ENCODE data around the gene MATN1.
"Not testable (repeated sequence)": the region's sequence is repeated elsewhere in the genome, so short reads cannot be mapped to it uniquely, and the experiment has no call there.

The MATN1 gene

DNA sequence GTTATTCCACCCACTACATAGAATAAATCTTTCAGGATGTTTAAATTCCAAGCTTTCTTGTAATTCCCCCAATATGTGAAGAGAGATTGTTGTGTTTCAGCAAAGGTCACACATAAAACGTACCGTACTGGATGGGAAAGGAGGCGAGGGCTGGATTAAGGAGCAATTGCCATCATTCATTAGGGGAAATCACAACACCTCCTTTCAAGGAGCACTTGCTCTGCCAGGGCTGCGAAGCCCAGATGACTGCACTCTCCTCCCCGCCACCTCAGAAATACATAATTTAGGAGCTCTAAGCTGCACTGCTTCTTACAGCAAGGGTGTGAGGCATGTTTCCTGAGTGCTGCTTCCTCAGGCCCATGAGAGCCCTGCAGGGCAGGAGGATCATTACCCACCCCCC, 29.6 kb downstream of the MATN1 start:
- DNase-seq: no peak

DNA sequence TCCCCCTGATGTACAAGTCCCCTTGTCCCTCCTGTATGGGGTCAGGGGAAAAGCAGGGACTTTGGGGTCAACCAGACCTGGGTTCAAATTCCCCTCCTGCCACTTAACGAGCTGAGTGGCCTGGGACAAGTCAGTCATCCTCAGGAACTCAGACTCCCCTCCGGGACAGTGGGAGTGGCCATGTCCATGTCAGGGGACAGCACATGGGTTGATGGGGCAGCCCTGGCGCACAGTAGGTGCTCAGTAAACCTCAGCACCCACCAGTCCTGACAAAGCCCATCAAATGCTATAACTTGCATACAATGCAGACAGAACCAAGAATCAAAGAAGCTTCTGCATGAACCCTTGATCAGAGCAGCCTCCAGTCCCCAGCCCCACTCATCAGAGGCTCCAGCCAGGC, 30.0 kb downstream of the MATN1 start:
- no peak for DNase-seq

DNA sequence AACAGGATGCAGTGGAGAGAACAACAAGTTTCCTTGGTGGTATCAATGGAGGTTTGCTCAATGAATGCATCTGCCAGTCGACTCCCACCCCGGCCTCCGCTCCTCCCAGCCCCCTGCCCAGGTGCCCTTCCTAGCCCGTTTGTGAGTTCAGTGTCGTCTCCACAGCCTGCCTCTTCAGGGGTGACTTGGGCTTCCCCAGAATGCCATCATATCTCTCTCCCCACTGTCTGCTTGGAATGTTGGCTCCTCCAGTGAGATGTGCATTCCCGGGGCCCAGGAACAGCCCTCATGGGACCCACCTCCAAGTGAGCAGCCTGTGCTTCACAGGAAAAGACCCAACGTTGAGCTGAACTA, 30.5 kb downstream of the MATN1 start:
- DNase-seq: no peak

DNA sequence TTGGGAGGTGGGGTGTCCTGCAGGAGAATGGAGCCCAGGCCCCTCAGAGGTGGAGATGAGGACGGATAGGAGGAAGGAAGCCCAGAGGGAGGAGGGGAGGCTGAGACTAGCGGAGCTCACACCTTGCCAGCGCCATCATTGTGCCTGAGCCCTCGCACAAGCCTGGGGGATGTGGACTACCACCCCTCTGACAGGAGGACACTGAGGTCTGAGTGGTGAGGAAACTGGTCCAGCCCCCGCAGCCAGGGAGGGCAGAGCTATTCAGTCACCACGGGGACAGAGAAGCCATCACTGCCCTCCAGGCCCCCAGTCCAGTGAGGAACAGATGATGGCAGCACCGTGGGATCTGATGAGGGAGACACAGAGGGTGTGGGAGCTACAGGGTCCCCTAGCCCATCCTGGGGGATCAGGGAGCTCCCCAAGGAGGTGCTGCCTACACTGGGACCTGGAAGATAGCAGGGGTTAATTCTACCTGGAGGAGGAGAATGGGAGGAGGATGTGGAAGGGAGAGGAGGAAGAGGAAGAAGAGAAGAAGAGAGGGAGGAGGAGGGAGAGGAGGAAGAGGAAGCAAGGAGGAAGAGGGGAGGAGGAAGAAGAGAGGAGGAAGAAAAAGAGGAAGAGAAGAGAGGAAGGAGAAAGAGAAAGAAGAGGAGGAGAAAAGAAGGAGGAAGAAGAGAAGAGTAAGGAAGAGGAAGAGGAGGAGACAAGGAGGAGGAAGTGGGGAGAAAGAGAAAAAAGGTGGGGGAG, 31.0 kb downstream of the MATN1 start:
- no peak for DNase-seq

DNA sequence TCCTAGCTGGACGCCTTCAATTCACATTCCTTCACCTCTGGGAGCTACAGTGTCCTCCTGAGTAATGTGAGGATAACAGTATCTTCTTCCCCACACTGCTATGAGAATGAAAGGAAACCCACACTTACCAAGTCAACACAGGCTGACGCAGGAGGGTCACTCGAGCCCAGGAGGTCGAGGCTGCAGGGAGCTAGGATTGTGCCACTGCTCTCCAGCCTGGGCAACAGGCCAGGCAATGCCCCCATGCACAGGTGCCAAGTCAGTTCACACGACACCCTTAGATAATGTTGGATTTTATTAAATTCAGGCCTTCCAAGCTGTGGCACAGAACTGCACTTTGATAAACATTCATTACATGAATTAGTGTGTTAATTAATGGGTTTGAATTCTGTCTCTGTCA, 31.9 kb downstream of the MATN1 start:
- DNase-seq: no peak

DNA sequence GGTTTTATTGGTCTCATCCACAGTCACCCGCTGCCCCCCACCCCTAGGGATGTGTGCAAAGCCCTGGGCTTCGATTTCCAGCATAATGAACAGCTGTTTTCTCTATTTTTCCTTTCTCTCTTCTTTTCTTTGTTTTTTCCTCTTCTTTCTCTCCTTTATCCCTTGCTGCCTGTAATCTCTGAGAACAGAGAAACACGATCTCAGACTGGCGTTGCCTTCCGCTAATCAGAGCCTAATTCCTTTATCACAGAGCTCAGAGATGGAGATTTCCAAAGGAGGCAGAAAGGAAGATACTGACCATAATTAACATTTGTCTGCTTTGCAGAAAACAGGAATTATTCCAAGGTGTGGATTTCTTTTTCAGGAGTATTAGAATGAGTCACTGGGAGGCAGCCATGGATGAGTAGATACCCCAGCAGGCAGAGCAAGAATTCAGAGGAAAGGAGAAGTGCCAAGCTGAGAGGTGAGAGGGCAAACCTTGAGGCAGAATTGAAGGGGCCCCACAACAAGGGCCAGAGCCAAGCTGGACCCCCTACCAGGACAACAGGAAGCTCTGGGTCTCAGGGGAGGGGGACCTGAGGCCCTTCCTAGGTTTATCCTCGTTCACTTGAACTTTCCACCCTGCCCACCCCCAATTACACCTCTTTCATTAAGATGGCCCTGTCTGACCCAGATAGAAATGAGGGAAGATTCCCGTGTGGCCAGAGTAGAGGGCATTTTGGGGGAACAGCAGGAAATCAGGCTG, 33.3 kb downstream of the MATN1 start:
- DNase-seq: no peak

DNA sequence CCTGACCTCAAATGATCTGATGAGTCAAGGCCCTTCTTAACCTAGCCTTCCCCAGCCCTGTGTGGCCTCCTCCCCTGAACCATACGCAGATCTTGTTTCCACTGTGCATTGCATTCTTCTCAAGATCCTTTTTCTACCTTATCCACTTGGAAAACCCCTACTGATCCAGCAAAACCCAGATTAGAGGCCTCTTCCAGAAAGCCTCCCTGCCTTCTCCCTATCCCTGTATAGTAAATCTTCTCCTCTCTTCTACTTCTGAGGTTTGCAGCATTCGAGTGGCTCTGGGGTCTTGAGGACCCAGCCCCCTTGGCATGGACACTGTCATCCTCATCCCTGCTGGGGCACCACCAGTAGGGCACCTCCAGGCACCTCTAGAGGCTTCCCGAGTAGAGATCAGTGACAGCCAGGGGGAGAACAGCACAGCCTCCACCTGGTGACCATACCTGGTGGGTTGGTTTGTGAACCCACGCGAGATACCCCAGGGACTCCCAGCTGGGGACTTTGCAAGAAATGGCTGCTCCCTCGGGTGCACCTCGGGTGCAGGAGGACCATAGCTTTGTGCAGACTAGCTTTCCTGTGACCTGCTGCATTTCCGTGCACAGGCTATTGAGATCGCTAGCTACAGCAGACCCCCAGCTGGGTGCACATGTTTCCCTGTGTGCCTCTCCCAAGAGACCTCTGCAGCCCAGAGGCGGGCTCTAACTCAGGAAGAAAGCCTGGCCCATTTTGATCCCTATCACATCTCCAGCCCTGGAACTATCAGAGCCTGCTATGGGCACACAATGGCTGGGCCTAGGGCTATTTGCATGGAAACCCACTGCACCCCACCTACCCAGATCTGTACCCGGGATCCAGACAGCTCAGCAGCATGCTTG, 34.2 kb downstream of the MATN1 start:
- DNase-seq: no peak

DNA sequence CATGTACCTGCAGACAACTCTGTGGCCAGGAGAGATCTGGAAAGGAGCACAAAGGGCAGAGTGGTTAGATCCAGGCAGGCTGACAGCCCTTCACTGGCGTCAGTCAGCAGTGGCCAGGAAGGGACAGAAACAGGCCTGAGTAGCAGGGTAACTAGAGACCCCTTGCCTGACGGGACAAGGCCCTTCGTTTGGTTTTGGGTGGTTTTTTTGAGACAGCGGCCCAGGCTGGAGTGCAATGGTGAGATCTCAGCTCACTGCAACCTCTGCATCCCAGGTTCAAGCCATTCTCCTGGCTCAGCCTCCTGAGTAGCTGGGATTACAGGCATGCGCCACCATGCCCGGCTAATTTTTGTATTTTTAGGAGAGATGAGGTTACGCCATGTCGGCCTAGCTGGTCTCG, 34.9 kb downstream of the MATN1 start:
- DNase-seq: not testable (repeated sequence)

DNA sequence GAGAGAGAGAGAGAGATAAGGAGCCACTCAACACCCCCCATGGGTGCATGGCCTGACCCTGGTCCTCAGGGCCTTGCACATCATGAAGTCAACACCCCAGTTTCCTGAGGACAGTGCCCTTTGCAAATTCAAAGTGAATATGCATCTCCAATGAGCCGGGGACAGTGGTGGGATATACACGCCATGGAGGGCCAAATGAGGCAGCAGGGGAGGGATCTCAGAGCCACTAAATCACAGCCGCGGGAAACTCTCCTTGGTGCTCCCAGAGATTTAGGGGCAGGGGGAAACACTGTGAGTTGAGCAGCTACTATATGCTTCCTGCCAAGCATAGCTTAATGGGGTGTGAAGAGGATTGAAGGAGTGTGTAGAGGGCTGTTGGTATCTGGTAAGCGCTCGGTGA, 35.5 kb downstream of the MATN1 start:
- DNase-seq: no peak

DNA sequence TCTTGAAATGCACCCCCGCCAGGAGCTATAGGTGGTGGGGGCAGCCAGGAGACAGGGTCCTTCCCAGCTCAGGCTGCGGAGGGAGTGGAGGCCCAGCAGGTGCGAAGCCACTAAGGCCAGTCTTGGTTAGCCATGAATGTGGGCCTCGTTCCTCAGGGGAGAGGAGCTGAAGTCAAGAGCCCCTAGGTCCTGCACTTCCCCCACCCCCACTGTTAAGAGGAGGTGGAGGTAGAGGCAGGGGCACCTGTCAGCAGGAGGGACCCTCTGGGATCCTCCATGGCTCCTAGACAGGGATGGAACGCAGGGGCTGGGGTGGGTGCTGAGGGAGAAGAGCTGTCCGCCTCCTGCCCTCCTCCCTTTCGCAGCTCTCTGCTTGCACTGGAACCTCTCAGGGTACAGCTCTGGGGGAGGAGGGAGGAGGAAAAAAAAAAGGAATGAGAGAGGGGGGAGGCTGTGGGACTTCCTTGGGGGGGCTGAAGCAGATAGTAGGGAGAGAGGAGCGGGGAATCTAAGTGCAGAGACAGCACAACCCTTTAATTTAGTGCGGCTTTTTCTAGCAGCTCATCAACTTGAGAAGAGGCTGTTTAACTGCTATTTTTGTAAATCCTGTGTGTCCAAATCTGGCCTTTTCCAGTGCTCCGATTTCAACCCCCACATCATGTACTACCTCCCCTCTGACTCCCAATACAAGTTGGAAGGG, 37.0 kb downstream of the MATN1 start:
- no peak for DNase-seq

DNA sequence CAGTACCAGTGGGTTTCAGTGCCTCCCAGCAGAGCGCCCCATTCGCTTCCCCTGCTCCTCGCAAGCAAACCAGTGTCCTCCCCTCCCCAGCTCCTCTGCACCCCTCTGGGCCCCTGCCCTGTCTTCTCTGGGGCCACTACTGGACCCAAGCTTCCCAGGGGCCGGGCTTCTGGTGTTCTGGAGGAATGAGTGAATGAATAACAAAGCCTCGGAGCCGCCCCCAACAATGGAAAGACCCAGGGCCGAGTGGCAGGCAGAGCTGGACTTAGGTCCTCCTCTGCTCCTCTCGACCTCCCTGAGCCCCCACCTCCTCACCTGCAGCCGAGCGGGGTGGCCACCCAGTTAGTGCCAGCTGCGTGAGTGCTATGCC, 37.6 kb downstream of the MATN1 start:
- no peak for DNase-seq

DNA sequence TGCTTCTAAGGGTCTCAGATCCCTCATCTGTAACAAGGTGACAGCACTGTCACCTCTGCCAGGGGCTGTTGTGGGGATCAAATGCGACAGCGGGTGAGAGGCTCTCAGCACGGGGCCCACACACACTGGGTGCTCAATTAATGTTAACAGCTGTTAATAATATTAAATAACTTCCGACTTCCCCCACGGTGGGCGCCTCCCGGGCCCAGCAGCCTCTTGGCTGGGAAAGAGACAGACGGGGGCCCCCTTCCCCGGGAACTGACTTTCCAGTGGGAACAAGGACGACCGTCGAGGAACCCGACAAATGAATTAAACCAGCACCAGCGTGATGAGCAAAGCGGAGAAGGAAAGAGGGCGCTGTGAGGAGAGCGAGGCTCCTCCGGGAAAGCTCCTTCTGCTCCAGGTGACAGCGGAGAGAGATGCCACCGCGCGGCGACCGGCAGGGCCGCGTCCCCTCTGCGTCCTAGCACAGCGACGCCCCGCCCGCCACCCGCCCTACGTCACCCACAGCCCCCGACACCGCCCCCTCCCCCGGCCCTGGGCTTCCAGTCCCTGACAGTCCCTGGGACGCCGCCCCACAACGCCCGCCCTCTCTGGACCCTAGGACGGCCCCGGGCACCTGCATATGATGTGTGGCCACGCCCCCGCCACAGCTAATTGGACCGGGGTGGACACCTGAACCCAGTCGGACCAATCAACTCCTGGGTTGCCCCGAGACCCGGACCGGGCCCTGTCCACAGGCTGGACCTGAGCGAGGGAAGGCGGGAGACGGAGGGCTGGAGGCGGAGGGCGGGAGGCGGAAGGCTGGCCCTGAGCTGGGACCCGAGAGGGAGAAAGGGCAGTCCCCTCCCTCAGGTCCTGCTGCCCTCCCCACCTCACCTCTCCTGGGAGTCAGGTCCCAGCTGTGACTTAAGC, 38.2 kb downstream of the MATN1 start:
- DNase-seq: peak; percentile 93

DNA sequence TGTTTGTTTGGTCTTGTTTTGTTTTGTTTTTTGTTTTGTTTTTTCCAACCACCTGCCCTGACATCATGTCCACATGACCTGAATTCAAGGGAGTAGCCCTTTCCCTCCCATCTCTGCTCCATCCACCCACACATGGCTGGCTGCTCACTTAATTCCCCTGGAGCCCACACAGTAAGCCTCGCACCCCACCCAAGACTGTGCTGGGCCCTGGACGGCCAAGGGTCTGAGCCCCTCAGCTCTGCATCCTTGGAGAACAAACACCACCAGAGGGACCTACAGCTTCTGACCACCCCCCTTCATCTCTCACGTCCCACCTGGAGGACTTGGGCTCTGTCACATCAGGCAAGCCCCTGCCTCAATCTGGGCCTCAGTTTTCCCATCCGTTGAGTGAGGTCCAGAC, 39.1 kb downstream of the MATN1 start:
- no peak for DNase-seq

DNA sequence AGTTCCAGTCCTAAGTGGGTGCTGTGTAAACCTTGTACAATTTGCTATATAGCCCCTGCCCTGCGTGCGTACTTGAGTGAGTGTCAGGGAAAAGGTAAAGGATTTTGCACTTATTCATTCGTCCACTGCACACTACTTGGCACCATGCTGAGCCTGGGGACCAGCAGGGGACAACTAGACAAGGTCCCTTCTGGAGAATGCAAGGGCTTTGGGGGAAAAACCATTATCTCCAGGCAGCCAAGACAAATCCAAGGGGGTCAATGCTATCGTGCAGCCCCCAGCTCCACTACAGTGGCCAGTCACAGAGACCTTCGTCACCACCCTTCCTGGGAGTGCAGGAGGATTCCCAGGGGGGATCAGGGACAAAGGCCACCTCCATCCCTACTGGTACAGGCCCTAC, 39.7 kb downstream of the MATN1 start:
- DNase-seq: no peak

DNA sequence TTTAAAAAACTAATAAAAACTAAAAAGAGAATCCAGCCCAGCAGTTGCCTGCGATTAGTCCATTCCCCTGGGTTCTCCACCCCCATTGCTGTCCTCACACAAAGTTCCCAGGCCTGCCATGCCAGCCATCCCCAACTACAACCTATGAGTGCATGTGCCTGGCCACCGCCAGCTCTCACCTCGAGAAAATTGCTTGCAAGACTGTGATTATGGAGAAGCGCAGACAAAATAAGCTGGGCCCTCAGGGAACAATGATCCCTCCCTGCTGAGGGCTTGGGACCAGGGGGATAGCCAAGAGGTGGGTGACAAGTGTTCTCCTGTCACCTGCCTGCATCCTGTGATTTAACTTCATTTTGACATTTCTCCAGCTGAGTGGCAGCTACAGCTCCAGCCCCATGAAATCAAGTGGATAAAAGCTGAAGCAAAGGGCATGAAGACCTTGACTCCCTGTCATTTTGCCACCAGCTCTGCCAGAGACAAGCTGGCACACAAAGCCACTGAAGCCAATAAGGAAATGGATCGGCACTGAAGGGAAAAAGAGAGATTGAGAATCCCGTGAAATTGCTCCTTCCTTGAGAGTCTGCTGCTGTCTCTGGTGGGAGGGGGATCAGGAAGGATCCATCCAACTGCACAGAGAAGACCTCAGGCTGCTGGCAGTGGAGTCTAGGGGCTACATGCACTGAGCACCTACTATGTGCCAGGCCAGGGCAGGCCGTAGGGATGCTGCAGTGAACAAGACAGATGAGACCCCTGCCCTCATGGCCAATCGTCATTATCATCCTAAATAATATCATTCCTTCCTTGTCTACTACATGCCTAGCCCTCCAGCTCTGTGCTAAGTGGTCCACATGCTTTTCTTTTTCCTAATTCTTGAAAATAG, 40.7 kb downstream of the MATN1 start:
- DNase-seq: no peak

DNA sequence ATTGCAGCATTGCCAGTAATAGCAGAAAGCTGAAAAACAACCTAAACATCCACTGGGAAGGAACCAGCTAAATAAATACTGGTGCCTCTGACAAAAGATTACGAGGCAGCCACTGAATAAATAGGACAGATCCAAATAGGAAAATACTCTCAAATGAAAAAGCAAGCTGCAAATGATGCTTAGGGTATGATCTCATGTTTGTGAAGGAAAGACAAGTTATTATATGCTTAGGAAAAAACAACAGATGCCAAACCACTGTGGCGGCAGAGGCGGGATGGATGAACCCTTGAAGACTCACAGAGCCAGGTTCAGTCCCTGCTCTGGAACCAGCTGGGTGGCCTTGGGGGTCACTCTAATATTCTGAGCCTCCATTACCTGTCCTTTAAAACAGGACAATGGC, 41.6 kb downstream of the MATN1 start:
- DNase-seq: no peak

DNA sequence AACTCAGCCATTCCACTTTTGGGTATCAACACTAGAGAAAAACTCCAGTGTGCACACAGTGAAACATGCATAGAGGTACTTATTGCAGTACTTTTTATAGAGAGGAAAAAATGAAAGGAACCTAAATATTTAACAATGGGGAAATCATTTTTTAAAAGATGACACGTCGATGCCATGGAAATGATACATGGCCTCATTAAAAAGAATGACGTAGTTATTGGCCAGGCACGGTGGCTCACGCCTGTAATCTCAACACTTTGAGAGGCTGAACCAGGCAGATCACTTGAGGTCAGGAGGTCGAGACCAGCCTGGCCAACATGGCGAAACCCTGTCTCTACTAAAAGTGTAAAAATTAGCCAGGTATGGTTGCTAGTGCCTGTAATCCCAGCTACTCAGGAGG, 42.5 kb downstream of the MATN1 start:
- no peak for DNase-seq

DNA sequence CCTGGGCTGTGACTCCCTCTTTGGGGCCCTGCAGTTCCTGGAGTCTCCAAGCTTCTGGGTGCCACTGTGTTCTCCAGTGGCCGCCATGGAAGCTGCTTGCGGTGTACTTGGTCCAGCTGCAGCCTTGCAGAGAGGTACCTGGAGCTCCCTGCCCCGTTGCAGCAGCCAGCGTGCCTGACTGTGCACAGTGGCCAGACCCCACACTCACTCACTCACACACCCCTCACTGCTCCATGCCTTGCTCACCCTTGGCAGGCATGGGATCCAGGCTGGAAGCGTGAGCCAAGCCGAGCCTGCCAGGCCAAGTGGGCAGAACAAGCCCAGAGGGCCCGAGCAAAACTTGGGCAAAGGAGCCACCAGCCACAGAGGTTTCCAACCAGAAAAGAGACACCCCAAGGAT, 43.0 kb downstream of the MATN1 start:
- DNase-seq: no peak

DNA sequence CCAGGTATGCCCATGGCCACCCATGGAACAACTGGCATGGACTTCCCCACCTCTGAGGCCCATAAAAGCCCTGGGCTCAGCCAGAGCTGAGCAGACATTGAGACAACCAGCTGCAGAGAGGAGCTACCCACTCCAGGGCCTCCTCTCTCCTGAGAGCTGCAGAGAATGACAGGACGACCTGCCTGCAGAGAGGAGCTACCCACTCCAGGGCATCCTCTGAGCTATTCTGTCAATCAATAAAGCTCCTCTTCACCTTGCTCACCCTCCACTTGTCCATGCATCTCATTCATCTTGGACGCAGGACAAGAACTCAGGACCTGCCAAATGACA, 43.4 kb downstream of the MATN1 start:
- no peak for DNase-seq

DNA sequence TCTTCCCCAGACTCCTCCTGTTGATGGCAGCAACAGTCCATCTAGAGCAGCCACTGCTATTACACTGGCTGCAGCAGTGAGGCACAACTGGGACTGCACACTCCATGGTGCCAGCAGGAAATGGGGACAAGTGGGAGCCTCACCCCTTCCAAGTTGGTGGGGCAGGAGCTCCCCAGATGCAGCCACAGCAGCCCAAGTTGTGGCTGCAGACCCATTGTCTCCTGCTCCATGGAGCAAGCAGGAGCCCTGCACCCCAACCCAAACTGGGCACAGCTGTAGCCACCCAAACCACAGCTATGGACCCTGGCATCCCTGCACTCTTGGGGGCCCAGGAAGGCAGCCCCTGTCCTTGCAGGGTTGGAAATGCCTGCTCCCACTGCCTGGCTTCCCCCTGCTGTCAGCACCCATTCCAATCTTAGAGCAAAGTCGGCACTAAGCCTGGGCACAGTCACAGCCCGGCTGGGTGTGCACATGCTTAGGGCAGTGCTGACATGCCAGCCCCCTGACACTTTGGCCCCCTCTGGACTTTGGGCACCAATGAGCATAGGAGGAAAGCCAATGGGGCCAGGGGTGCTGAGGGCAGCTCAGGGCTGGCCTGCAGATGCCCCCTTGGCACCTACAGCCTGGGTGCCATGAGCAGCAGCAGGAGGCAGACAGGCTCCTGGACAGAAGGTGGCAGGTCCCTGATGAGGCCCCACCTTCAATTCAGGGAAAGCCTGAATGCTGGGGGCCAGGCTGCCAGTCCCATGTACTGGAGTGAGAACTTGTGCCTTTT, 44.0 kb downstream of the MATN1 start:
- no peak for DNase-seq
